ENCODE measurements around the gene PSMD14.

Gene PSMD14

GRCh38 chr2:161382747-161383146 is 74.5 kb downstream of the PSMD14 start:
- no peak for DNase-seq (ENCODE audit: low read depth in 2 of 2)

- DNase-seq (ENCODE audit: low read depth in 2 of 2), result no peak
Observed at GRCh38 chr2:161384864-161385263, 76.6 kb downstream of the PSMD14 start.

- no peak for DNase-seq (ENCODE audit: low read depth in 2 of 2)
Observed at GRCh38 chr2:161386228-161386824, 78.1 kb downstream of the PSMD14 start.

DNA sequence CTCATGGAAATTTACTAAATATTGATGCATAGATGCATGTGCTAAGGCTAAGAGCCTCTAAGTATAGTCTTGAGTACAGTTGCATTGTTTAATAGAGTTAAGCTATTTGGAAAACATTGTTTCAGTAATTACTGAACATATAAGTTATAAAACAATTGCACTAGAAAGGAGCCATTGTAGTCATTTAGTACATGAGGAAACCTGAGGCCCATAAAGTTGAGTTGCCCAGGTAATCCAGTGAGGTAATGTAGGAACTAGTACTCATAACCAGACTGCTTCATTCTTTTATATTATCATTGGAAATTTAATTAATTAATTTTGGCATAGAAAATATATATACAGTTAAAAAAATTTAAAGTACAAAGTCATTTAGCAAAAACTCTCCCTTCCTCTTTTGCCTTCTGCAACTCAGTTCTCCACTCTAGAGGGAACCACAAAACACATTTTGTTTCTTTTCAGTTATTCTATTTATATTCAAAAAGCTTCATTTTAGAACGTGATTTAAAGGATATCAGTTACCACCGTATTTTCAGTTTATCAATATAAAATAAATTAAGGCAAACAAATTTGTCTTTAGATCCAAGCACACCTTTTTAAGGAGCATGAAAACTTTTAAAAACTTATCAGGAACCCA is 80.0 kb downstream of the PSMD14 start:
- no peak for DNase-seq (ENCODE audit: low read depth in 2 of 2)

GRCh38 chr2:161391737-161392506 is 83.7 kb downstream of the PSMD14 start:
- DNase-seq (ENCODE audit: low read depth in 2 of 2), result no peak

DNA sequence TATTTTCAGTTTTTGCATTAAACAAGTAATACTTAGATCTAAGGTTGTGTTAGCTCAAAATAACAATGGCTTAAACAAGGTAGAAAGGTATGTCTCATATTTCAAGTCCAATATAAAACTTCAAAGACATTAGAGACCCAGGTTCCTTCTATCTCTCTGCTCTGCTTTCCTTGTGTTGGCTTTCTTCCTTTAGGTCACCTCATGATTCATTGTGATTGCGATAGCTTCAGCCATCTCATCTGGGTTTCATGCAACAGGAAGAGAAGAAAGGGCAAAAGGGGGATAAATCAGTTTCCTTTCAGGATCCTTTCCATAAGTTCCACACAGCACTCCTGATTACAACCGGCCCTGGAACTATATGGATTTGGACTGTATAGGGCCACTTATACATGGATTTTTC is 91.9 kb downstream of the PSMD14 start:
- no peak for DNase-seq (ENCODE audit: low read depth in 2 of 2)

GRCh38 chr2:161402297-161402696 is 94.1 kb downstream of the PSMD14 start:
- DNase-seq (ENCODE audit: low read depth in 2 of 2), result no peak

DNA sequence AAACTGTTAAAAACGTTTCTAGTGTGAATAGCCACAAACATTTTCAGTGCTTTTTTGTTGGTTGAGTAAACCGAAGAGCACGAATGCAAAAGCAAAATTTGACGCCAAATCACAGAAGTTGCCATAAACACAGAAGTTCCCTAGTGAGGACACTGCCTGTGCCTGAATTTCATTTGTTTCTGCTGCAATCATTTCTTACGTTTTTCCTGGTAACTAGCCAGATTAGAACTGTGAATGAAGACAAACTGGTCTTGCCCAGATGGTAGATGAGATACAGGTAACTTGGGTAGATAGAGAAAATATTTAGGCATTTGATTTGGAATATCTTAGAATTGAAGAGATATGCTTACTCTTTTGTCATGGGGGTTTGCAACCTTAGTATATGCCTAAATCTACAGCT is 98.1 kb downstream of the PSMD14 start:
- DNase-seq (ENCODE audit: low read depth in 2 of 2), result no peak

GRCh38 chr2:161407597-161407996 is 99.4 kb downstream of the PSMD14 start:
- DNase-seq (ENCODE audit: low read depth in 2 of 2), result no peak

GRCh38 chr2:161409308-161409907 is 101.2 kb downstream of the PSMD14 start:
- DNase-seq (ENCODE audit: low read depth in 2 of 2), result no peak

GRCh38 chr2:161412346-161412745 is 104.1 kb downstream of the PSMD14 start:
- DNase-seq (ENCODE audit: low read depth in 2 of 2), result no peak

GRCh38 chr2:161414042-161415033 is 106.1 kb downstream of the PSMD14 start:
- no peak for DNase-seq (ENCODE audit: low read depth in 2 of 2)

DNA sequence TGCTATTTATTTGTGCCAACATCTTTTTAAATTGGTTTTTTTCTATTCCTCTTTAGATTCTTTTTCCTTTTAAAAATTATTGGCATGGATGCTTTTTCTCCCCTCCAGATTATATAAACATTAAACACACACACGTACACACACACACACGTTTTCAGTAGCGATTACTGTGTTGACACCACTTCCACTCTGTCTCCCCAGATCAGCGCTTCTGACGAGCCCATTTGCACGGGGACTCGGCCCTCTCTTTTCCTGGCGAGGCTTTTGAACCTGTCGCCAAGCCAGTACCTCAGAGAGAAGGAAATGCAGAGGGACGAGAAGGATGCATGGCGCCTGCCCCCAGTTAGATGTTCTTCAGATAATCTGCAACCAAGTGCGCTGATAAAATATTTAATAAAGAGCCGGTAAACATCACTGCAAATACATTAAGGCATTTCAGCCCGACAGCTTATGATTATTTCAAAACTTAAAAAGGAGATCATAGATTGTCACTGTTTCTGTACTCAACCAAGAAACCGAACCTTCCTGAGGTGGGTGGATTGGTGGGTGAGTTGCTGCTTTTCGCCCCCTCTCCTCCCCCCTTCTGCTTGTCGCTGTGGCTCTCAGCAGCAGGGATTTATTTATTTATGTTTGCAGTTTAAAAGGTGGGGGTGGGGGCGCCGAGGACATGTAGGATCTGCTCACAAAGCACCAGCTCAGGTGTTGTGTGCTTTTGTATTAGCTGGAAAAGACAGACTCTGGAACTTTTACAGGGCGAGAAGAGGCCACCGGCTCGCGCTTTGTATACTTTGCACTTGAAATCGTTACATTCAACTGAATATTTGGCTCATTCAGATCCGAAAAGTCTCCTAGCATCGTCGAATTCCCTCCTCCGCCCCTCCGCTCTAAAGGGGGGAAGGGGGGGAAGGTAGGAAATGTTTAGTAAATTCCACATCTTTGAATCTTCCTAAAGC is 107.1 kb downstream of the PSMD14 start:
- DNase-seq (ENCODE audit: low read depth in 2 of 2), result no peak

- no peak for DNase-seq (ENCODE audit: low read depth in 2 of 2)
Observed at GRCh38 chr2:161415987-161416707, 107.9 kb downstream of the PSMD14 start, which contains the start of gene TBR1. TSS of gene TBR1 (plus strand) at chr2:161416297. CDS start at chr2:161416411, 114 bp downstream.

DNA sequence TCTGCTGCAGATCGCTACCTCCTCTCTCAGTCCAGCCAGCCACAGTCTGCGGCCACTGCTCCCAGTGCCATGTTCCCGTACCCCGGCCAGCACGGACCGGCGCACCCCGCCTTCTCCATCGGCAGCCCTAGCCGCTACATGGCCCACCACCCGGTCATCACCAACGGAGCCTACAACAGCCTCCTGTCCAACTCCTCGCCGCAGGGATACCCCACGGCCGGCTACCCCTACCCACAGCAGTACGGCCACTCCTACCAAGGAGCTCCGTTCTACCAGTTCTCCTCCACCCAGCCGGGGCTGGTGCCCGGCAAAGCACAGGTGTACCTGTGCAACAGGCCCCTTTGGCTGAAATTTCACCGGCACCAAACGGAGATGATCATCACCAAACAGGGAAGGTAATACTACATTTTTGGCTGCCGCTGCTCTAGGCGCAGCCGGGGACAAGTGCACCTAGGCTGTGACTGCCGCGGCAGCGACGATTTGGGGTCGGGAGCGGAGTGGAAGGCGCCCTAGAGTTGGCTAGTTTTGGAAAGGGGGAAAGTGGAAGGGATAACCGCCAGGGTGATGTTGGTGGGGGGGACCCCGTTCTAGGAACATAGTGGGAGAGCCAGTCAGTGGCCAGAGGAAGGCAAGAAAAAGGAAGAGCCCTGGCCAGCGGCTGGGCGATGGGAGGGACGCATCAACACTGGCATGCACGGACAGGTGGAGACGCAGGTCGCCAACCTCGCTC is 108.6 kb downstream of the PSMD14 start:
- no peak for DNase-seq (ENCODE audit: low read depth in 2 of 2)

GRCh38 chr2:161417438-161418274 is 109.4 kb downstream of the PSMD14 start:
- DNase-seq (ENCODE audit: low read depth in 2 of 2), result no peak

- no peak for DNase-seq (ENCODE audit: low read depth in 2 of 2)
Observed at GRCh38 chr2:161418275-161418714, 110.1 kb downstream of the PSMD14 start.

All from stimulated activated CD4-positive, alpha-beta T cell treated with anti-CD3 and anti-CD28 coated beads, Interleukin-4, amount 100 ng/mL, for 48 hours (primary cell).